Measurements from ENCODE around the gene PBRM1.

The PBRM1 gene

DNA sequence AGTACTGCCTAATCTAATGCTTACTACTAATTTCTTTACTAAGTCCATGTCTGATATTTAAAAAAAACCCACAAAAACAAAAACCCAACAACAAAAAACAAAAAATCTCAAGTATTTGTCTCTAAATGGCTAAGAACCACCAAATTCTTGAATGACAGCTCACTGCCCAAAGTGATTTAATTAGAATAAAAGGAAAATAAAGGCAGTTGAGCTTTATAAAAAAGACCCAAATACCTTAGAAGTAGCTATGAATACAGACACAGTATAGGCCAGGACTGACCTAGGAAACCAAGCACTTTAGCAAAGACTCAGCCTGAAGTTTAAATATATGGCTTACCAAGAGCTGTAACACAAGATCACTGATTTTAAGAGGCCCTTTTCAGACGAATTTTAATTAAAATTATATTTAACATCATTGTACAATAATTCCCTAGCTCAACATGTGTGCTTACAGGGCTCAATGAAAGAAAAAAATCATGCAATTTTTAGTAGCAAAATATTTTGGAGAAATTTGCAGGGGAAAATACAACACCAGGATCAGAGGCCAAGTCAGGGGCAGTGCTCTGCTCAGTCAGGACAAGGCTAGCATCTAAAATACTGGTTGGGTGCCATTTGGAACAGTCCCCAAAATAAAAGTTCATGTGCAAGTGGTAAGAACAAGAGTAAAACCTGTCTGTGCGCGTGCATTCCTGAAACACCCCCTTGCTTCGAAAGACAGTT, 124.5 kb downstream of the PBRM1 start:
- no peak for DNase-seq

DNA sequence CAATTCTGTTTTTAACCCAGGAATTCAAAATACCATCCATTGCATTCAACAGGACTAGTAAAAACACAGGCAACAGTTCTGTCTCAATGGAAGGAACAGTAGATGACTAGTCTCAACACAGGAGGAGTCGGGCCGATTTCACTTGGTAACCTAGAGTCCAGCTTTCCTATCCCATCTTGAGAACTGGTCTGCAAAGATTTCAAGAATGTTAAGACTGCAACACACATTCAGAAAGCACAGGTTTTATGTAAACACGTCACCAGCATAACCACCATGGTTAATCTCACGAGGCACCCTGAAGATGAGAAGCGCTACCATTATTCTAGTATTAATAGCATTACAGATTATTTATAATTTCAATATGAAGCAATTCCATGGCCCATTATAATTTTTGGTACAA, 127.3 kb downstream of the PBRM1 start:
- no peak for DNase-seq

GRCh38 chr3:52557011-52557960, 128.4 kb downstream of the PBRM1 start:
- DNase-seq: no peak

DNA sequence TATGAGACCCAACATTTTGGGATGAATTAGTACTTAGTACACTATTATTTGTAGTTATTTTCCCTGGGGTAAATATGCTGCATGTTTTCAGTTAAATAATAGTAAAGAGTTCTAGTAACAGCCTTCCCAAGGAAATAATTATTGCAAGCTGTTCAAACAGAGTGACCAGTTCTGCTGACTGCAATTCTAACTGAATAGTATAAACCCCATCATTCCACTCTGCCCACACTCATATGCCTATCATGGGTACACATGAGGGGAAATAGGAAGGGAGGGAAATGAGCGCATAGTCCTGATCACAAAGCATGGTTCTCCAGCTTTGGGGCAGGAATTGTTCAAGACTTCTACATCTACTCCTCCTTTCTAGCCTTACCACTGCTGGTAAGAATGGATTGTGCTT, 130.7 kb downstream of the PBRM1 start:
- peak; percentile 16 for DNase-seq

GRCh38 chr3:52554026-52554755, 131.5 kb downstream of the PBRM1 start:
- DNase-seq: no peak

GRCh38 chr3:52552089-52552488, 133.6 kb downstream of the PBRM1 start:
- no peak for DNase-seq

DNA sequence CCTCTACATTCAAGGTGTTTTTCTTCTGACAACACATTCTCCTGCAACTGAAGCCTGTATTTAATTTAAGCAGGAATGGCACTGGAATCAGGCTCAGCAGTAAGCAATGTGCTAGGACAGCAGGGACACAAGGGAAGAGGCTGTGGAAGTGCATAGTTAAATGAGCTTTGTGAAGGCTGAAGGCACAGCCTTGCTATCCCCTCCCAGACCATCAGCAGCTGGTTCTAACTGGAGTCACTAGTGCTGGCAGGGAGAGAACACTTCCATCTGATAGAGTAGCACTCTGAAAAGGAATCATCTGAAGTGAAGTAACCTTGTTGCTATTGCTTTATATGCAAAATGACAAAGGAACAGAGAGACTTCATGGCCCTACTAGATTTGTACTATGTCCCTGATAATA, 134.6 kb downstream of the PBRM1 start:
- DNase-seq: no peak

DNA sequence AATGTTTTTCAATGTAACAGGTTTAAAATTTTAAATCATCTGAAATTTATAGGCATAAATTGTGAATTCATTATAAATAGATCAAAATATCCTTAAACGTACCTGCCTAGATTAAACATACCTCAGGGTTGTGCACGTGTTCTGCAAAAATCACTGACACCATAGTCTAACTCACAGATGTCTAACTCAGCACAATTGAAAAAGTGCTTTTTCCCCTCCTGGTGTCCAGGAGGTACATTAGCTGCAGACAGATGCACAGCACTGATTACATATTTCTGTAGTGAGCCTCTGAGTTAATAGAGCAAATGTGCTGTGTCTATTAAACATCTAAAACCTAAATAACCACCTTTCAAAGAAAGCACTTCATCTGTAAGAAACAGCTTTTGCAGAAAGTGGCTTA, 138.6 kb downstream of the PBRM1 start:
- no peak for DNase-seq

- DNase-seq: peak; percentile 38
These were observed 139.4 kb downstream of the PBRM1 start for GRCh38 chr3:52546111-52546901.

GRCh38 chr3:52544937-52545336, 140.8 kb downstream of the PBRM1 start:
- DNase-seq: no peak

DNA sequence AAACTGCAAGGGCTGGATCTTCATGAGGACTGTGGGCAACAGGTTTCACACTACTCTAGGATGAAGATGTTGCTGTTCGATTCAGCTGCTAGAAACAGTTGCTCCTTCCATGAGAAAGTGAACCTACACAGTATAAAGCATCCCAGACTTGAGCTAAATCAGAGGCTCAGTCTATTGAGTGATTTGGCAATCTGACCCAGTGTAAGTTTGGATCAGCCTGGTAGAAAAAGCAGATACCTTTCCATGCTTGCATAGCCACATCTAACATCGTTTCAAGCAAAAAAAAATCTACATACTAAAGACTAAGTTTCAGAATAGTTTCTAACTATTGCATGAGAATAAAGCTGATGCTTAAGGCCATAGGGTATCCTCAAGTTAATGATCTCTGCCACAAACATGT, 144.7 kb downstream of the PBRM1 start:
- no peak for DNase-seq

GRCh38 chr3:52539010-52539653, 146.6 kb downstream of the PBRM1 start:
- no peak for DNase-seq

GRCh38 chr3:52537726-52538421, 147.8 kb downstream of the PBRM1 start:
- no peak for DNase-seq

GRCh38 chr3:52537165-52537620, 148.5 kb downstream of the PBRM1 start:
- no peak for DNase-seq

DNA sequence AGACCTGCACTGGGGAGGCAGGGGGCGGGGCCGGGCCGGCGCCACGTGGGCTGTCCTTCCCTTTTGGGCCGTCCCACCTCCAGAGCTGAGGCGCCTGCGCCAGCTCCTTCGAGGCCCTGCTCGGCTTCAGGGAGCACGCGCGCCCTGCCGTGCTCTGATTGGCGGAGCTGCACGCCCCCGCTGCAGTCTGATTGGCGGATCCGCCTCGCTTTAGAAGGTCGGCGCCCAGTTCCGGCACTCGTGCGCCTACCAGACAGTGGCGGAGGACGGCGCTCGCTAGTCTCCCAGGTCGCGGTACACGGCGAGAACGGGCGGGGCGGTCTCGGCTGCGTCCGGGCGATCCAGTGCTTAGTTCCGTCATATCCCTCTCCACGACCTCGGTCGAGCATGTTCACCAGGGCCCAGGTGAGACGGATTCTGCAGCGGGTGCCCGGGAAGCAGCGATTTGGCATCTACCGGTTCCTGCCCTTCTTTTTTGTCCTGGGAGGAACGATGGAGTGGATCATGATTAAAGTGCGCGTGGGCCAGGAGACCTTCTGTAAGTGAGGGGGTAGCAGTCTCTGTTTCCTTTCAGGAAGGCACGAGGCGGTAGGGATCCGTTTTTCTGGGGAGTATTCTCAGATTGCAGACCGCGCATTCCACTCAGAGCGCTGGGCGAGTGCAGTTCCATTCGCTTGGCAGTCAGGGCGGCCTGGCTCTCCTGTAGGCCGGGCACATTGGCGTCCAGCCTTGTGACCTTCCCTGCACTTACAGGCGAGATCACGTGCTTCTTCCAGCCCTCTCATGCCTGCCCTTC, 149.1 kb downstream of the PBRM1 start, which contains the start of gene UQCC5:
TSS of gene UQCC5 (plus strand) at position 237 of the 796 bp plus-strand sequence. CDS start at position 388, 151 bp downstream.
- DNase-seq: peak; percentile 99

- DNase-seq: no peak
These were observed 149.7 kb downstream of the PBRM1 start for GRCh38 chr3:52536112-52536368.

GRCh38 chr3:52535411-52536111, 150.2 kb downstream of the PBRM1 start:
- no peak for DNase-seq

DNA sequence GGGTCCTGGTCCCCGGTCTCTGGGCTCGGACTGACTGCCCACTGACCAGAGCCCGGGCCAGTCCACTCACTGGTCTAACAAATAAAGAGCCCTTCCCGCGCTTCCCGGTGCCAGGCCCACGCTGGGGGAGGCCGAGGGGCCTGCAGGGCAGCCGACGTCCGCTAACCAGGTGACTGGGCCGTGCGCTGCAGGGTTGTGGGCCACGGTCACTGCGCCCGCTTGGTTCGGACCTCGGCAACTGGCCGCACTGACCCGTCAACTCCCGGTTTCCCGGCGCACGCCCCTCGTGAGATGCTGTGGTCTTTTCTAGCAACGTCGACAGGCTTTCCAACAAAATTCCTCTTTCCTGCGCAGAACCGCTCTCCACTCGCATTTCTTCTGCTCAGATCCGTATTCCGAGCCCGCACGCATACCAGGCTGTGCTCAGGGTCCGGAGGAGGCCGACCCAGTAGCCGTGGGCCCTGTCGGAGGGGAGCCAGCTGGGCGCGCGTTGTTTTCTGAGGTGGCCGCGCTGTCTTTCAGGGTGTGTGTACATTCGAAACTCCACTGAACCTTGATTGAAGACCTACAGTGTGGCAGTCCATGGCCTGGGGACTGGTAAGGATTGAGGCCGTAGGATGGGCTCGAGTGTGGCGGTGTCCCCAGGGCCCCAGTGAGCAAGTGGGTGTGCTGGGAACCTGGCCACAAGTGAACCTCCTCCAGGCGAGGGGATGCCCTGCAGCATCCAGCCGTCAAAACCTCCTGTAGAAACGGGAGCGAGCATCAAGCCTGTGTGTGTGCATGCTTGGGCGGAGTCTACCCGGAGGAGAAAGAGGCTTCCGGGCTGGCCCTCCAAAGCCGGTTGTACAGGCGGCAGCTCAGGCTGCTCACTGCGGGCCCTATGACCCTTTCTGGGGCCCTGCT, 151.2 kb downstream of the PBRM1 start:
- DNase-seq: peak; percentile 62

Data from fibroblast of skin of right biceps (primary cell).